Eye (tissue), 1 donor: ENCODE results near the gene POP4.
"Not testable (repeated sequence)": the region's sequence is repeated elsewhere in the genome, so short reads cannot be mapped to it uniquely, and the experiment has no call there.

Experiments
- DNase-seq: peaks from one replicate; pipeline ENCODE4 v3.0.0-alpha.2; 2015

POP4 gene

GRCh38 chr19:29612801-29613595, 6.9 kb downstream of the POP4 start:
- no peak for DNase-seq

GRCh38 chr19:29614046-29614445, 8.0 kb downstream of the POP4 start:
- DNase-seq = no peak

GRCh38 chr19:29614780-29615179, 8.7 kb downstream of the POP4 start:
- DNase-seq = no peak

DNA sequence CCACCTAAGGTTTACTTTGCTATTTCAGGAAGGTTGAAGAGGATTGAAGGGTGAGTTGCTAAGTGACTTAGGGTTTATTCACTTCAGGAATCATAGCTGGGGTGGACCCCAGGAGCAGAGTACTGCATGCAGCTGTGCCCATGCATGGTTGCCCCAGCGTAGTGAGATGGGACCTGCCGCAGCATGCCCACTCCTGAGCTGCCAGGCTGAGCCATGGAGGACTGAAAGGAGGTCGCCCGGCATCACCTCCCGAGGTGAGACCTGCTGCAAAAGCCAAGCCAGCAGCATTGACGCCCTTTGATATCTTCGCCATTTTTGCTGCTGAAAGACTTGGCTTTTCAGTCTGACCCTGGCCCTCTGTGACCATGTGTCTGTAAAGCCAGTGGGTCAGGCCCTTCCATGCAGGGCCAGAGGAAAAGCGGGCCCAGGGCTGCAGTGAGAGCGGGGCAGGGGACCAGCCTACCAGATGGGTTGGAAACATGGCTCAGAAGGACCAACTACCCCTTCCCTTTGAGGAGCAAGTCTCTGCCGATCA, 9.9 kb downstream of the POP4 start:
- no peak for DNase-seq

- DNase-seq = no peak
Observed at GRCh38 chr19:29616541-29616940, 10.5 kb downstream of the POP4 start.

DNA sequence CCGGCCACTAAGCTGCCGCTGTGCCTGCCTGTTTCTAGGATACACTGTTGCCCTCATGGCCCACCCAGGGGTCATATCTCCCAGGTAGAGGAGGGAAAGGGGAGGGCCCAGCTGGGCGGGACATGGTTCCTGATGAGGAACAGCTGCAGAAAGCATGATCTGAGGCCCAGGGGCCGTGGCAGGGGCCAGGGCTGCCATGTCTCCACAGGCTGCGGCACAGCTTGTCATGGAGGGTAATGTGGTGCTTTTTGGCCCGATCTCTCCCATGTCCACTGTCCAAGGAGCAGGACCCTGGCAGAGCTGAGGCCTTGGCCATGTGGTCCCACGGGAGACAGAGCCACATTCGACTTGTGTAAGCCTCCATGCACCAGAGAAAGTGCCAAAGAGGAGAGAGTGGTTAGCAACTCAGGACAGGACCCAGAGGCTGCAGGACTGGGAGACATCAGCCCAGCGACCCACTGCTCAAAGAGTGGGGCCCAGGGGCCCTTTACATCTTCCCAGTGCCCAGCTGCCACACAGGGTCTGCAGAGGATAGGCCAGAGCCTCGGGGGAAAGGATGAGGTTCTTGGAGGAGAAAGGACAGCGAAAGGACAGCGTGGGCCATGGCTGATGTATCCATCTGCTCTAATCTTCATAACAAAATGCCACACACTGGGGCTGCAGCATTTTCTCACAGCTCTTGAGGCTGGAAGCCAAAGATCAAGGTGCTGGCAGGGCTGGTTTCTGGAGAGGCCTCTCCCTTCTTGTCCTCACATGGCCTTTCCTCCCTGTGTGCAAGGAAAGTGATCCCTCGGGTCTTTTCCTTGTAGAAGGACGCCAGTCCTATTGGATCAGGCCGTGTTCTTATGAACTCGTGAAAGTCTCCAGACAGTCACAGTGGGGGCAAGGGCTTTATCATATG, 11.5 kb downstream of the POP4 start:
- no peak for DNase-seq

DNA sequence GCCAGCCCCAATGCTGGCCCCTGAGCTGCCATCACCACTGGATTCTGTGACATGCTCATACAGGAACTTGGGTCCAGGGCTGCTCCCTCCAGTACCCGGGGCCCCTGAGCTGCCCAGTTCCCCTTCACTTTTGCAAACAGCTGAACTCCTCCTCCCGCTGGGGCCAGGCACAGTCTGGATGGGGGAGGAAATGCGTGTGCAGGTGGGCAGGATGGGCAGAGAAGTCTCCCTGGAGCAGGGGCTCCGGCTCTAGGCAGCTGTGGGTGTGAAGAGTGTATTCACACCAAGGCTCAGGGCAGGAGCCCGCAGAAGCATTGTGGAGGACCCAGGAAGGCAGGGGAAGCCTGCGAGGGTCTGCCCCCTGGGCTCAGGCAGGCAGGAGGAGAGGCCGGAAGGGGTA, 12.4 kb downstream of the POP4 start:
- no peak for DNase-seq

- no peak for DNase-seq
Observed at GRCh38 chr19:29618871-29619270, 12.8 kb downstream of the POP4 start.

GRCh38 chr19:29620931-29621351, 14.9 kb downstream of the POP4 start:
- no peak for DNase-seq

DNA sequence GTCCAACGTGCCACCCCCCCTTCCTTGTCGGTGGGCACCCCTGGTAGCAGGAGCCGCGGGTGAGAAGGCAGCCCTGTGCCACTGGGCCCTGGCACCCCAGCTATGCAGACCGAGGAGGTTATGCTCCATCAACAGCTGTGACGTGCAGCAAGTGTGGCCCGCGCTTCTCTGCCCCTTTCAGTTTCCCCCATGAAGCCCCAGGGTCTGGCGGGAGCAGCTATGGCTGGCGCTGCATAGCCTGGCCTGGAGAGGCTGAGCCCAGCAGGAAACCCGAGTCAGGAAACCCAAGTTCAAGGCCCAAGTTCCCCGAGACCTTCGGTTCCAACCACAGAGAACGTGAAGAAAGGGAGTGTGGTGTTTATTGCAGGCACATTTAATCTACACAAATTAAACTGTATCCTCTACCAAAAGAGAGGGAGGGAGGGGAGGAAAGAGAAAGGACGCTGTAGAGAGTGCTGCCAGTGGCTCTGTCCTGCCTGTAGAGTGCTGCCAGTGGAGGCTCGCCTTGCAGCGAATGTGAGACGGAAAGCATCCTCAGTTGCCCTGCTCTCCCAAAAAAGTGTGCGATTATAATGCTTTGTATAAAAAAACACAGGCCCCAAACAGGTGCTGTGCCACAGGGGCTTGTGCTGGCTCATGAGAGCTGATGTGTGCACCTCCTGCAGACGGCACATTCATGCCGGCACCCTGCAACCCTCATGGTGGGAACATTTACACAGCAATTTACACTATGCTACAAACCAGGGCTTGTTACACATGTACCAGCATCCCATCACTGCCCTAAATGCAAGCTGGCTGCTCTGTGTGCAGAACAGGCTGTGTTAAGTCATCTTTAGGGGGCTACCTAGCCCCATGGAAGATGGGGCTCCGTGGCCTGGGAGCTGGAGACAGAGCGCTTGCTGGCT, 16.3 kb downstream of the POP4 start:
- no peak for DNase-seq

DNA sequence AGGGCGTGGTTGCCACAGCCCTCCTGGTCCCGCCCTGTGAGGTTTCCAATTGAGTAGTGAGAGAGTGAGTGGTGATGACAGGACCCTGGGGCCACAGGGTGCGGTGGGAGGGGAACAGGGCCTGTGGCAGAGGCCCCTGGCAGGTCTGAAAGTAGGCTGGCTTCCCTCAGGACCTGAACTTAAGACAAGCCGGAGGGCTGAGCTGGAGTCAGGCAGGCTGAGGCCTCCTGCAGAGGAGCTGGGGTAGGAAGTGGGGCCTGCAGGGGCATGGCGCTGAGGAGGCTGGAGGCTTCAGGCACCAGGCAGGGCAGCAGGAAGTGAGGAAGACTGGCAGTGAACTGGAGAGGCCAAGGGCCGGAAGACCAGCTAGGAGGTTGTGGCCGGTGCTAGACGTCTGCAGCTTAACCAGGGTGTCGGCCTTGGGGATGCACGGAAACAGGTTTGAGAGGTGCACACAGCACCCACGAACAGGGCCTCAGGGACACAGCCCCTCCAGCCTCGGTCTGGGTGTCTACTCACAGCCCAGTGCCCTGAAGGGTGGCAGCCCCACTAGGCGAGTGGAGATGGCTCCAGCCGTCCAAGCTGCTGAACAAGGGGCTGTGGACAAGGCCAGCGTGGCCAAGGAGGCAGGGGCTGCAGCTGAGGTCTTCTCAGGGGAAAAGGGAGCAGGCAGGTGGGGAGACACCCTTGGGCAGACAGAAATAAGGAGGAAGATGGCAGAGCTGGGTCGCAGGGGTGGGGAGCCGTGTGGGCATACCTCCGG, 17.8 kb downstream of the POP4 start:
- DNase-seq = no peak

DNA sequence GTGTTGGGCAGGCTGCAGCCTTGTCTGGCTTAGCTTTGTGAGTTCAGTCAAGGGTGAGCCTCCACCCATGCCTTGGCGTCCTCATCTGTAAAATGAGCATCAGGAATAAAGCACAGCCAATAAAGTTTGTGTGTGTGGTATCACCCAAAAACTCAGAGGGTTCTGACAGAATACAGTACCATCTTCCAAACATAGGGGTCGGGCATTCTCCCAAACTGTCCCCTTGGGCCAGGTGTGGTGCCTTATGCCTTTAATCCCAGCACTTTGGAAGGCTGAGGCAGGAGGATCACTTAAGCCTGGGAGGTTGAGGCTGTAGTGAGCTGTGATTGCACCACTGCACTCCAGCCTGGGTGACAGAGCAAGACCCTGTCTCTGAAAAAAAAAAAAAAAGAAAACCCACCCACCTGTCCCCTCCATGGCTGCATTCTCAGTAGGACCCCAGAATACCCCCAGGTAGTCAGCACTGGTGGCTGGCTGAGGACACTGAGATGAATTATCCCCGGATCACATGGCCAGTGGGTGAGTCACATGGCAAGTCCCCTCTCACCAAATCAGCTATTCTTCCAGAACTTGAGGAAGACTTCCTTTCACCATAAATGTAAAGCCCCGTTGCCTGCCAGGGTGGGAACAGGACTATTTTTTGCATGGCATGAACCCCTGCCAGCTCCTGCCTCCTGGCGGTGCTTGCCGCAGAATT, 18.6 kb downstream of the POP4 start:
- DNase-seq = no peak

DNA sequence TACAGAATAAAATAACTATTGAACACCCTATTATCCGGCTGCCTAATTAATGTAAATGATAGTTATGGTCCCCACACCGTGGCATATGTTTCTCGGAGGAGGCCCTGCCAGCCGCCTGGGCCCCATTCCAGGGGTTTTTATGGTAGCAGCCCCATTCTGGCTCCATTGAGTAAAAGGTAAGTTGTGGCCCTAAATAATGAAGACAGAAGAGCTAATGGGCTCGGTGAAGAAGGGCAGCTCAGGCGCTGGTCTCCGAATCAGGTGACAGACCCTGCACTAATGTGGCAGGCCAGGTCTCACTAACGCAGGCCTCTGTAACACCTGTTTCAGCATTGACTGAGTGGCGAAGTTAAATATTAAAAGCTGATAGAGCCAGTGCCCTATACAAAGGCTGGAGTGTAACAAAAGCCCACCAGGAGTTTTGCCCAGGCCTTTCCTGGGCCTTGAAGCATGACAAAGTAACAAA, 19.1 kb downstream of the POP4 start:
- no peak for DNase-seq

- DNase-seq = no peak
Observed at GRCh38 chr19:29626386-29626785, 20.3 kb downstream of the POP4 start.

GRCh38 chr19:29626832-29627231, 20.7 kb downstream of the POP4 start:
- DNase-seq = not testable (repeated sequence)

GRCh38 chr19:29628661-29629385, 22.7 kb downstream of the POP4 start:
- no peak for DNase-seq

- DNase-seq = no peak
Observed at GRCh38 chr19:29629836-29630534, 23.9 kb downstream of the POP4 start.

DNA sequence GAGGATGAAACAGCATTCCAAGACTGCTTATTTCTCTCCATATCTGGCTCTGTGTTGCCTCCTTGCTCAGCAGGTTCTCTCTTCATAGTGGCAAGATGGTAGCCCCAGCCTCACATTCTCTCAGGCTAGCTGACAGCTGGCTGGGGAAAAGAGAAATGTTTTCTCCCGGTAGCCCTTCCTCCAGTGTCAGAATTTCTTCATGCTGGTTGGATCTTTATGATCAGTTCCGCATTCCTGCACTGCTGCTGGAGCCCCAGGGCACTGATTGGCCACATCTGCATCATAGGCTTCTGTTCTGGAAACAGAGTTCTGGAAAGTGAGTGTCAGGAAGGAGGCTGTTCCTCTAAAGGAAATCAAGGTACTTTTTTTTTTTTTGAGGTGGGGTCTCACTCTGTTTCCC, 24.6 kb downstream of the POP4 start:
- DNase-seq = peak; percentile 23

- DNase-seq = no peak
Observed at GRCh38 chr19:29631450-29631849, 25.4 kb downstream of the POP4 start.

DNA sequence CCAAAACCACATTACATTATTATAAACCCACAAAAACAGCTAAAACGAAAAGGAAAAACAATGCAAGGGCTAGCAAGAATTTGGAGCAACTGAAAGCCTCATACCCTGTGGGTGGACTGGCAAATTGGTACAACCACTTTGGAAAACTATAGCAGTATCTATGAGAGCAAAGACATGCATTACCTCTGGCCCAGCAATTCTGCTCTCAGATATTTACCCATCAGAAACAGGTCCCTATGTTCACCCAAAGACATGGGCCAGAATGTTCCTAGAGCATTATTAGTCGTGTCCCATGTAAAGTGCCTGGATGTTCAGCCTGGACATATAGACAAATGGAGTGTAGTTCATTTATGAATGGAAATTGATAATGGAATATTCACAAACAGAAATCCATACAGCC, 27.9 kb downstream of the POP4 start:
- no peak for DNase-seq
